ENCODE measurements around the gene CMIP. TPM values are rescaled to one million over a fixed set of nuclear protein-coding genes. Genes with fewer than 3 reads are reported as not detected.

Gene CMIP
- total RNA-seq, 1 donor from 2014 or later: 163 TPM

DNA sequence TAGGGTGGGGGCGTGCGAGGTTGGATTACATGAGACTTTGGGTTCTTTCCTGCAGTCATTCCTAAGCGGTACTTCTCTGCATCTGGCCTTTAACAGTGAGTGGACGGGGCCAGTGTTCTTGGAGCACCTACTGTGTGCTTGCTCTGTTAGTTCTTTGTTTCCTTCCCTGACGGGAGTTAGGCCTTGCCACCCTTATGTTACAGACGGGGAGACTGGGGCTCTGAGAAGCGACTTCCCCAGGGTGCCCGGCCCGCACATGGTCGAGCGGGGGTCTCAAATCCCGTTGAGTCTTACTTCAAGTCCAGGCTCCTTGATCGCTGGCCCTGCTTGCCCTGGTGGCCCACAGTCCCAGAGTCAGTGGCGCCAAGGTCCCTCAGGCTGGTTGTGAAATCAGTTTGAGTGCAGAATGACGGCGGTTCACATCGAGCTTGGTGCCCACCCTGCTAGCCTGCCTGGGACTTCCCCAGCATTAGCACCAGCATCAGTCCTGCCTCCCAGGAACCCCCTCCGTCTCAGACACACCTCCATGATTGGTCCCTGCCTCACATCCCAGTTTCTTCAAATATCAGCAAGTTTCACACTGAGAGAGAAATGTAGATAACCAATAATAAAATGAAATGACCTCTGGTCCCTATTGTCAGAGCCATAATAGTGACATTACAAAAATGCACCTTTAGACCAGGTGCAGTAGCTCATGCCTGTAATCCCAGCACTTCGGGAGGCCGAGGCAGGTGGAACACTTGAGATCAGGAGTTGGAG is 128.0 kb downstream of the CMIP start:
- peaks cover 8% of the 10 kb centered on the region for H3K9me3 Mint-ChIP-seq (ENCODE audit: unreplicated experiment)

DNA sequence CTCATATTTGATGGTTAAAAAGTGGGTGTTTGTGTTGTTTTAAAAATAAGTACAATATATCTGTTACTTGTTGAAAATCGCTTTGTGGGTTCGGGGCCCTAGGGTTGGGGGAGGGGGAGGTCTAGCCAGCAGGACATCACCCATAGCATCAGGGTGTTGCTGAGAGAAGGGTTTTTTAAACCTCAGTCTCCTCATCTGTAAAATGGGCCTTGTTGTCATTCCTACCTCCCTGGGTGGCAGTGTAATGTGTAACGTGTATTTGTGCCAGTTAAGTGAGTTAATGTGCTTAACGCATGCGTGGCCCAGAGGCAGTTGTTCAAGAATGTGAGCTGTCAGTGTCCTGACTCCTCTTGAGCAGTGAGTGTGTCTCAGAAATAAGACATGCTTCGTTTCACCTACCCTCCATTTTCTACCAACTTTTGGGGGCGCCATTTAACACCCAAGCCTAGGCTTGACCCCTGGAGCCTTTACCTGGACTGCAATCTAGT is 129.0 kb downstream of the CMIP start:
- DNase-seq: no peak
- TF ChIP-seq CTCF (IDR thresholded peaks at IDR 0.05; ENCODE audit: partially characterized antibody, unreplicated experiment): no peak
- peaks cover 5% of the 10 kb centered on the region for H3K4me1 Mint-ChIP-seq (ENCODE audit: low read depth, unreplicated experiment)
- no peaks in the 10 kb centered on the region for H3K36me3 Mint-ChIP-seq (ENCODE audit: unreplicated experiment)
- H3K27ac Mint-ChIP-seq (ENCODE audit: unreplicated experiment): no peak overlapping the region
- peaks cover 8% of the 10 kb centered on the region for H3K9me3 Mint-ChIP-seq (ENCODE audit: unreplicated experiment)
- peaks cover 2% of the 10 kb centered on the region for H3K27me3 Mint-ChIP-seq (ENCODE audit: unreplicated experiment)
- H3K4me3 Mint-ChIP-seq (ENCODE audit: unreplicated experiment): no peak overlapping the region

More for the DNA sequence above, 128.0 kb downstream of the CMIP start:
- H3K27me3 Mint-ChIP-seq (ENCODE audit: unreplicated experiment): peaks cover 2% of the 10 kb centered on the region
- no peak overlapping the region for H3K4me3 Mint-ChIP-seq (ENCODE audit: unreplicated experiment)
- no peak overlapping the region for H3K27ac Mint-ChIP-seq (ENCODE audit: unreplicated experiment)
- peaks cover 5% of the 10 kb centered on the region for H3K4me1 Mint-ChIP-seq (ENCODE audit: low read depth, unreplicated experiment)
- H3K36me3 Mint-ChIP-seq (ENCODE audit: unreplicated experiment): no peaks in the 10 kb centered on the region
- TF ChIP-seq CTCF (IDR thresholded peaks at IDR 0.05; ENCODE audit: partially characterized antibody, unreplicated experiment): no peak
- DNase-seq: no peak

DNA sequence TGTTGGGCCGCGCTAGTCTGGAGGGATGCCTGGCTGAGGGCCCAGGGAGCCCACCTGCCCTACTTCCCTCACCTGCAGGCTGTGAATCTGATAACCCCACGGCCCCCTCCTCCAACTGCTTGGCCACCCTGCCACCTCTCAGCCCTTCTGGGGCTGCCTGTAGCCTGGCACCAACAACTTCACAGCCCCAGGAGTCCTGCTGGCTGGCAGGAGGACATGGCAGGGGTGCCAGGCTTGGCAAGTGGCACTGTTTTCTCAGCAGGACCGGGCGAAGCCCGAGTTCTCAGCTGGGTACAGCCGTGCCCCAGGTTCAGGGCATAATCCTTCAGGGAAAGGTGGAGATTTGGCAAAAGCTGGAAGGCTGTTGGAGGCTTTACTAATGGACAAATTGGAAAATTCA is 129.6 kb downstream of the CMIP start:
- peaks cover 5% of the 10 kb centered on the region for H3K4me1 Mint-ChIP-seq (ENCODE audit: low read depth, unreplicated experiment)
- no peak overlapping the region for H3K27ac Mint-ChIP-seq (ENCODE audit: unreplicated experiment)
- H3K4me3 Mint-ChIP-seq (ENCODE audit: unreplicated experiment): no peak overlapping the region
- no peak for DNase-seq
- no peaks in the 10 kb centered on the region for H3K36me3 Mint-ChIP-seq (ENCODE audit: unreplicated experiment)
- TF ChIP-seq CTCF (IDR thresholded peaks at IDR 0.05; ENCODE audit: partially characterized antibody, unreplicated experiment): no peak
- peaks cover 2% of the 10 kb centered on the region for H3K27me3 Mint-ChIP-seq (ENCODE audit: unreplicated experiment)
- peaks cover 8% of the 10 kb centered on the region for H3K9me3 Mint-ChIP-seq (ENCODE audit: unreplicated experiment)

GRCh38 chr16:81575307-81575706 is 130.7 kb downstream of the CMIP start:
- H3K4me1 Mint-ChIP-seq (ENCODE audit: low read depth, unreplicated experiment): peaks cover 2% of the 10 kb centered on the region
- H3K27ac Mint-ChIP-seq (ENCODE audit: unreplicated experiment): no peak overlapping the region
- DNase-seq: no peak

More at GRCh38 chr16:81575307-81575706, 130.7 kb downstream of the CMIP start:
- Mint-ChIP-seq H3K36me3 (ENCODE audit: unreplicated experiment) (no peaks in the 10 kb centered on the region), H3K4me3 (ENCODE audit: unreplicated experiment) (no peak overlapping the region), H3K27me3 (ENCODE audit: unreplicated experiment) (peaks cover 2% of the 10 kb centered on the region), H3K9me3 (ENCODE audit: unreplicated experiment) (peaks cover 9% of the 10 kb centered on the region)
- no peak for TF ChIP-seq CTCF (IDR thresholded peaks at IDR 0.05; ENCODE audit: partially characterized antibody, unreplicated experiment)

All from glutamatergic neuron (in vitro differentiated cells).